Superior temporal gyrus (tissue), 1 donor: ENCODE measurements around the gene CAMK2B.

Experiments used
- DNase-seq: peaks from one replicate; pipeline ENCODE4 v3.0.0-alpha.2; 2016; ENCODE audit errors: extremely low spot score

Gene CAMK2B

GRCh38 chr7:44329888-44330287 lies 4.5 kb upstream of the CAMK2B start:
- DNase-seq = no peak

- DNase-seq = no peak
Observed at GRCh38 chr7:44329081-44329480, 3.7 kb upstream of the CAMK2B start.

GRCh38 chr7:44327981-44328380 lies 2.6 kb upstream of the CAMK2B start:
- DNase-seq = no peak

DNA sequence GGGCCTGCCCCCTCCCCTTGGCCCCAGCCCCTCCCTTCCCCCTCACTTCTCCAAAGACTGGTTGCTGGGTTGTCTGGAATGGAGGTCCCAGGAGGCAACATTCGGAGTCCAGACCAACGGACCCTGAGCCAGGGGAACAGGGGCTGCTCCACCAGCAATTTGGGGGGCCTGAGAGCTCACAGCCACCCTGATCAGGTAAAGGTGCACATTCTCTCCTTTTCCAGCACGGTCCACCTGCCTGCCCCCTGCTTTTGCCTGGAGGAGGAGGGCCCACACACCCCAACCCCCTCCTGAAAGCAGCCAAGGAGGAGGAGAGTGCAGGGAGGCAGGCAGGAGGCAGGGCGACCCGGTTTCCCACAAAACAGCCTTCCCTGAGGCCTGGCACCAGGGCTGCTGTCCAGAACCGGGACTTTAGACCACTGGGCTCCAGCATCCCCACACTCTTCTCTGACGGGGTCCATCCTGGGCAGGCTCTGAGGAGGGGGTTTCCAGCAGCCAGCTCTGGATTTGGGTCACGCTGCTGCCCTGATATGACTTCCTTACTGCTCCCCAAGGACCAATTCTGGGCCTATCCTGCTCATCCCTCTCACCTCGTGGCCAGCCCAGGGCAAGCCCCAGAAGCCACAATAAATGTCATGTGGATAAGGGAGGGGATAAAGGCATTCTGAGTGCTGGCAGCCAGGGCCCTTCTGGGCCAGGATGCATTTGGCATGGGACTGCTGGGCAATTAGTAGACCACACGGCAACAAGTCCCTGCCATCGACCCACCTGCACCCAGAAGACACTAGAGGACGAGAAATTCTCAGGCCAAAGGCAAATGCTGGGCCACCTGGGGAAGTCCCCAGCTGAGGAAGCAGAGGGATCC lies 1.1 kb upstream of the CAMK2B start:
- no peak for DNase-seq

DNA sequence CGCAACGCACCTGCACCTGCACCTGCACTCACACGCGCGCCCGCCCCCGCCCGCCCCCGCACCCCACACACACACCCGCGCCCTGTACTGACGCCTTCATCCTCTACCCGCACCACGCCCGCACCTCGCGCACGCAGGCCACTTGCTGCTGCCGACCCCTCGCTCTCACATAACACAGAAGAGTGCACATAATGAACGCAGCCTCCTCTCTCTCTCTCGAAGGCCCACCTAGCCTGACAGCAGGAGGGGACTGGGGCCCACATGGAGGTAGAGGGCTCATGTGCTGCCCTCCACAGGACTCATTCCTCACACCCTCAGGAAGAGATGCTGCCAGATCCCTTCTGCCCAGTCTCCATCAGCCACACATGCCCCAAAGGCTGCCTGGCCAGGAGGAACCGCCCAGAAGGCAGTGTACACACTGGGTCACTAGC lies 432 bp upstream of the CAMK2B start:
- no peak for DNase-seq

DNA sequence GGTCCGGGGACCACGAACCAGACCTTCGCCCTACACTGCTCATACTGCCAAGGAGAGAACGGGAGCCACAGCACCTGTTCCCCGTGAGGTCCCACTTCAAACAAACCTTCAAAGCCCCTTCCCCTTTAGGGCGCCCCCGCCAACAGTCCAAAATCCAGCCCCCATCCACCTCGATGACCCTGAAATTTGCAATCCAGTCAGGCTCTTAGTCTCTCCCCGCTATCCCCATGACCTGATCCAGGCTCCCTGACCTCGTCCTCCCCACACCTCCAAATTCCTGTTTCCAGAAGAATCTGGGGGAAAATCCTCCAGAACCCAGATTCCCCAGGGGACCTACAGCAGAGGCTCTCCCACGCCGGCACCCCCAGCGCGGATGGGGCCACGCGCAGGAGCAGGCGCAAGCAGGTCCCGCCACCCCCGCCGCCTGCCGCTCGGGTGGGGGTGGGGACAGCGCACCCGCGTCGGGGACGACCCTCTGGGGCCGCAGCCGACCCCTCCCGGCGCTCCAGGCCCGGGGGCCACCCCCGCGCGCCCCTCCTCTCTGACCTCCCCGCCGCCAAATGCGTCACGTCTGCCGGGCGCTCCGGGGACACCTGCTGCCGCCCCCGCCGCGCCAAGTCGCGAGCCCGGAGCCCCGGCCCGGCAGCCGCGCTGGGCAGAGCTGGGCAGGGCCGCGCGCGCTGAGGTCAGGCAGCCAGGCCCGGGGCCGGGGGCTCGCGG lies 753 bp downstream of the CAMK2B start:
- no peak for DNase-seq

DNA sequence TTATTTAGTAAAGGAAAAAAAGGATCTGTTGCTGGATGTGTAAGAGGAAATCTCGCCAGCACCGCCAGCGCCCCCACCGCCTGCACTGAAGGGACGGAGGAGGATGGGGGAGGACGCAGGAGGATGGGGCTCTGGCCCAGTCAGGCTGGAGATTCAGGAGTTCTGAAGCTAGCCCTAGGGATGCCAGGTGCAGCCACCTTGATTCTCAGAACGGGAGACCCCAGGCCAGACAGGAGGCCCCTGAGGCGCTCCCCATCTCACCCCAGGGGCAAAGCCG lies 1.3 kb downstream of the CAMK2B start:
- DNase-seq = no peak

- no peak for DNase-seq
Observed at GRCh38 chr7:44323381-44324203, 1.8 kb downstream of the CAMK2B start.

DNA sequence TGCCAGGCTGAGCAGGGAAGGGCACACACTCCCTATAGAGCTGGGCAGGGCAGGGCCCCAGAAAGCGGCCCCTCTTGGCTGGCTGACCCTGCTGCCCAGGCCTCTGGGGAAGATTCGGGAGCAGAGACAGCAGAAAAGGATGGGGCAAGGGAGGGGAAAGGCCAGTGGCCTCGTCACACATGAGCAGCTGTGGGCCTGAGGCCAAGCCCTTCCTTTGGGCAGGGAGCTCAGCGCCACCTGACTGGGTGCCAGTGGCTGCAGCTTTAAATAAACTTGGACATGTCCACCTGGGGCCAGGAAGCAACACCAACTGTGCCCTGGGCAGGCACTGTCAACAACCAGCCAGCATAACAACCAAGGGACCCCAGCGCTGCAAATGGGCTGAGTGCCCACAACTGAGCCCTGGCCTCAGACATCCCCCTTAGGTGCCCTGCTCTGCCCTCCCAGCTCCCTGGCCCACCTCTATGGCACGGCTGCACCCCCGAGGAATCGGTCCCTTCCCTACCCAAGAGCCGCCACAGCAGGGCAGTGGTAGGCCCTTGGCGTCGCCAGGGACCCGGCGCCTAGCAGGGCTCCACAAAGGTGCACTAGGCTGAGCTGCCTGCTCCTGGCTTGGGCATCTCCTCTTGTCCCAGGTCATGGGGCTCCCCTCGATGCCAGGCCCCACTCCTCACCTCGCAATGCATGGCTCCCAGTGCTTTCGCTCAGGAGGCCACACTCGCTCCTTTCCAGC lies 2.6 kb downstream of the CAMK2B start:
- DNase-seq = no peak

GRCh38 chr7:44321796-44322195 lies 3.6 kb downstream of the CAMK2B start:
- no peak for DNase-seq

- DNase-seq = no peak
Observed at GRCh38 chr7:44320794-44321371, 4.5 kb downstream of the CAMK2B start.

- no peak for DNase-seq
Observed at GRCh38 chr7:44320141-44320540, 5.3 kb downstream of the CAMK2B start.

DNA sequence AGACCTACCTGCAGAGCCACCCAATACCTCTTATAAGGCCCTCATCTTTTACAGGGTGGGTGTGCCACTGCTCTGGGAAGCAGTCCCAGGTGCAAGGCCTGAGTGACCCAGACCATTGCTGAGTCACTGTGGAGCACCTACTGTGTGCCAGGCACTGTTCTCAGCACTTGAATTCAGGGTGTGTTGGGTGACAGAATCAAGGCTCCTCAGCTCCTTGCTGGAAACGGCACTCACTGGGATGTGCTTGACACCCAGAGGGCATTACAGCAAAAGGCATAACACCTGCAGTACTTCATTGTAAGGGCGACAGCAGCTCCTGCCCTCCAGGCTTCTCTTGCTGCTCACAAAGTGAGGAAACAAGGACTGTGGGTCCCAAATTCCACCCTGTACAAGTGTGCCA lies 7.1 kb downstream of the CAMK2B start:
- DNase-seq = no peak

GRCh38 chr7:44315301-44315903 lies 10.0 kb downstream of the CAMK2B start:
- no peak for DNase-seq

DNA sequence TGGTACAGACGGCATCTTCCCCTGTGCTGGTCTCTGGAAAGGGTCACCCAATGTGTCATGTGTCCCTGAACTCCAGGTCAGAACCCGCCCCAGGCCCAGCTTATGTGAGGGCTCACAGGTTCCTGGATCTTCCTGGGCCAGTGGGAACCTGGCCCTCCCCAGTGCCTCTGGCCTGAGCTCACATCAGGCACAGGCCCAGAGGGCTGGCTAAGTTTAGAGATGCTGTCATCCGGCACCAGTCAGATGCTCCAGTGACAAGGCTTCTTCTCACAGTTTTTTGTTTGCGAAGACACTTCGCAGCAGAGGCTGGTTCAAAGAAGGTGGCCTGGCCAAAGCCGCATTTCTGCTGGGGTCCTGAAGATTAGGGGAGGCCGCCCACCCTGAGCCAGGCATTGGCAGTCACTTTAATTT lies 11.8 kb downstream of the CAMK2B start:
- DNase-seq = no peak

GRCh38 chr7:44313016-44313415 lies 12.4 kb downstream of the CAMK2B start:
- no peak for DNase-seq

GRCh38 chr7:44311561-44312495 lies 13.6 kb downstream of the CAMK2B start:
- DNase-seq = no peak

- DNase-seq = no peak
Observed at GRCh38 chr7:44310221-44310848, 15.1 kb downstream of the CAMK2B start.
